ACC112 (cell line): Measurements from ENCODE around the gene EMID1.
"Not testable (repeated sequence)": the region's sequence is repeated elsewhere in the genome, so short reads cannot be mapped to it uniquely, and the experiment has no call there.

Source experiments
- H2AFZ ChIP-seq: fragments of 200-600 bp; sonication (generic); one replicate; pipeline ENCODE4 v1.6.0; 2017; ENCODE audit warnings: antibody characterized with exemption, low read length; ENCODE audit not compliant: unreplicated experiment
- H3K27ac ChIP-seq: fragments of 200-600 bp; sonication (generic); 2 replicates; pipeline ENCODE4 v1.5.1; 2014; ENCODE audit warnings: low read depth, mild to moderate bottlenecking, antibody characterized with exemption, low read length, moderate library complexity
- H3K27me3 ChIP-seq: fragments of 200-600 bp; sonication (generic); 2 replicates; pipeline ENCODE4 v1.6.1; 2014; ENCODE audit warnings: mild to moderate bottlenecking, antibody characterized with exemption, low read length, moderate library complexity, mixed read lengths; ENCODE audit not compliant: insufficient read depth
- H3K36me3 ChIP-seq: fragments of 200-600 bp; sonication (generic); 2 replicates; pipeline ENCODE4 v1.6.1; 2016; ENCODE audit warnings: mild to moderate bottlenecking, antibody characterized with exemption, low read length, moderate library complexity, mixed read lengths; ENCODE audit not compliant: insufficient read depth
- H3K4me1 ChIP-seq: fragments of 200-600 bp; sonication (generic); one replicate; pipeline ENCODE4 v1.6.1; 2016; ENCODE audit warnings: low read length, mixed read lengths; ENCODE audit not compliant: insufficient read depth, unreplicated experiment, control insufficient read depth
- H3K4me3 ChIP-seq: fragments of 200-600 bp; sonication (generic); 2 replicates; pipeline ENCODE4 v1.5.1; 2014; ENCODE audit warnings: mild to moderate bottlenecking, low read depth, low read length
- H3K79me2 ChIP-seq: fragments of 200-600 bp; sonication (generic); one replicate; pipeline ENCODE4 v1.6.0; 2016; ENCODE audit warnings: low read length; ENCODE audit not compliant: control insufficient read depth, unreplicated experiment, insufficient read depth

The EMID1 gene

DNA sequence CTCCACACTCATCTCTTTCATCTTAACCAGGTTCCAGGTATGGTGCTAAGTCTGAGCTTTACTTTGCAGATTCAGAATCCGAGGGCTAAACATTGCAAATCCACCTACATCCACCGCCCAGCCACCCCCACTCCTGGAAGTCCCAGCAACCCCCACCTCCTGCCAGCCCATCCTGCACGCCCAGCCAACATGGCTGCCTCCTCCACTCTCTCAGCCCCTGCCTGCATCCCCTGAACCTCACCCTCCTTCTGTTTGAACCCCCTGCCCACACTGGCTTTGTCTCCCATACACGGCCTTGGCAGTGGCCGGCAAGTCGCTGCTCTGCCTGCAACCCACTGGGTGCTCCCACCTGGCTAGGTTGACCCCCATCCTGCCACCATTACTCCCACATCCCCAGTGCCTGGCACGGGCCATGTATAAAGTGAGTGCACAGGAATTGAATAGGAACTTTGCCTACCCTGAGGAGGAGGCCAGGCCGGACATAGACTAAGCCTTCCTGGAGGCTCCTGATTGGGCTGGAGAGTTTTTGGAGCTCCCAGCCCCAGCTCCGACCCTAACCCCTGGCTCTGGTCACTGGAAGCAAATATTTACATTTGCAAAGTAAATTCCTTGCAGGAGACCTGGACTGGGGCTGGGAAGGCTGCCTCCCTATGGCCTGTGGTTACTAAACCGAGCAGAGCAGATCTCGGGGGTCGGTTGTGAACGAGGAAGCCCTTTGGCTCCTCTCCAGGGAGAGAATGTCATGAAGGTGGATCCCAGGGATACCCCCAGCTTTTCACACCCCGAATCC, 14.4 kb downstream of the EMID1 start:
- Histone ChIP-seq H3K27ac (no peak overlapping the region), H2AFZ (no peak overlapping the region), H3K4me3 (no peak overlapping the region), H3K27me3 (no peaks in the 10 kb centered on the region), H3K79me2 (no peaks in the 10 kb centered on the region), H3K36me3 (no peaks in the 10 kb centered on the region), H3K4me1 (no peaks in the 10 kb centered on the region)

DNA sequence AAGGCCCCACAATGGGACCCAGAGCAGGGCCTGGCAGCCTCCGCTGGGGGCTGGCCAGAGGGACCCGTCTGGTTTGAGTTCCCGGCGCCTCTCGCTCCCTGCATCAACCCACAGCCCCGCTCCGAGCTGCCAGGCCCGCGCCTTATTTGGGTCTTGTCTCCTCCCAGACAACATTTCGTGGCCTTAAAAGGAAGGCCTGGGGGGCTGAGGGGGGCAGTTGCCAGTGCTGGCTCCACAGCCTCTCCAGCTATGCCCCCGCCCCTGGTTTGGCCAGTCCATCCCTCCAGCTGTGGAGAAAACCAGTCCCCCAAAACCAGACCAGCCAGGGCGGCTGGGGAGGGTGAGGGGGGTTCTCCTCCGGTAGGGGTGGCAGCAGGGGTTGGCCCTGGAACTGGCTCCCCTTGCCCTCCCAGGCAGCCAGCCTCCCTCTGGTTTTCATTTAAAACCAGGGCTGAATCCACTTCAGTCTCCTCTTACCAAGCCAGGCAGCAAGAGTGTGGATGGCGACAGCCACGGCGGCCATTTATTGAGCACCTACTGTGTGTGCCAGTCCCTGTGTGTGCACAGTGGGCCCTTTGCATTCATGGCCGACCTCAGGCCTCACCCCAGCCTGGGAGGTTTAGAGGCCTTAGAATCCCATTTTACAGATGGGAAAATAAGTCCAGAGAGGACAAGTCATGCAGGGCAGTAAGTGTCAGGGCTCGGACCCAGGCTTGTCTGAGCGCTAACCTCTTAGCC, 18.6 kb downstream of the EMID1 start:
- H3K27me3 ChIP-seq = no peaks in the 10 kb centered on the region
- no peaks in the 10 kb centered on the region for H3K79me2 ChIP-seq
- no peak overlapping the region for H3K4me3 ChIP-seq
- H3K27ac ChIP-seq = no peak overlapping the region
- H3K4me1 ChIP-seq = peaks cover 6% of the 10 kb centered on the region
- no peak overlapping the region for H2AFZ ChIP-seq
- no peaks in the 10 kb centered on the region for H3K36me3 ChIP-seq

DNA sequence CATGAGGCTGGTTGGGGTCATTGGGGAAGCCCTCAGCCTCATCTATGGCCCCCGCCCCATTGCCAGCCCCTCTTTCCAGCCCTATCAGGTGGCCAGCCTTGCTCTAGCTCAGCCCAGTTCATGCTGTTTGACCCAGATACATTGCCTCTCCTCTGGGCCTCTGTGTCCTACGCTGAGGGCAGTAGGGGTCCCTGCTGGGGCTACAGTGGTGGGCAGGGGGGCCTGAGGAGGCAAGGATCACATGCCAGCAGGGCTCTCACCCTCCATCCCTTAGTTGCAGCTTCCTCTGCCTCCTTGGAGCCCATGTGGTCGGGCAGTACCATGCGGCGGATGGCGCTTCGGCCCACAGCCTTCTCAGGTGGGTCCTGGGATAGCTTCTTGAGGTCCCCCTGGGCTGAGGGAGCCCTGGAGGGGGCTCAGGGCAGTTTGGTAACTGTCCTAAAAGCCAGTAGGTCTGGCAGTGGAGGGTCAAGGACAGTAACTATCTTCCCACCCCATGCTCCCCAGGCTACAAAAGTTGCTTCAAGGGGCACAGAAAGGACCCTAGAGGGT, 19.2 kb downstream of the EMID1 start:
- H2AFZ ChIP-seq = no peak overlapping the region
- peaks cover 6% of the 10 kb centered on the region for H3K4me1 ChIP-seq
- H3K4me3 ChIP-seq = no peak overlapping the region
- H3K27me3 ChIP-seq = no peaks in the 10 kb centered on the region
- H3K27ac ChIP-seq = no peak overlapping the region
- H3K79me2 ChIP-seq = no peaks in the 10 kb centered on the region
- no peaks in the 10 kb centered on the region for H3K36me3 ChIP-seq

DNA sequence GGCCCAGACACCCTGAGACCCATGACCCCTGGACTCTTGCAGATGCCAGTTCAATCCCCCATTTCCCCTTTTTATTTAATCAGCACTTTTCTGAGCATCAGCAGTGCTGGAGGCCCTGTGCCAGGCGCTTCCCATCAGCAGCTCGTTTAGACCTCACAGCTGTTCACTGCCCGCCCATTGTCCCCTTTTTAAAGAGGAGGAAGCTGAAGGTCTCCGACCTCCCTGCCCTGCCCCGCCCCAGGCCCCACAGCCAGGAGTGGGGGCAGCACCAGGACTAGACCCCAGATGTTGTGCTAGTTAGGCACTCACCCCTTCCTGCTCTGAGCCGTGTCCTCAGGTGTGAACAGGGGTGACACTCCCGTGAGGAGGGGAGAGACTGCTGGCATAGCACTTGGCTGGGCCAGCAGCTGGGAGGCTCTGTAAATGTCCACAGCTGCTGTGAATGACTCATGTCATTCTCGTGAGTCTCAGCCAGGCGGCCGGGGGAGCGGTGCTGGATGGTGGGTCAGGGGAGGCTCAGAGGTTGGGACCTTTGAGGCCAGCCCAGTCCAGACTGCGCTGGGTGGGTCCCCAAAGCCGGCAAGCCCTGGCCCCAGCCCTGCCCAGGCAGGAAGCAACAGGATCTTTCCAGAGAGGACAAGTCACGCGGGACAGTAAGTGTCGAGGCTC, 19.9 kb downstream of the EMID1 start:
- Histone ChIP-seq H3K4me3 (no peak overlapping the region), H3K27me3 (no peaks in the 10 kb centered on the region), H3K36me3 (no peaks in the 10 kb centered on the region), H3K4me1 (peaks cover 6% of the 10 kb centered on the region), H3K79me2 (no peaks in the 10 kb centered on the region), H2AFZ (no peak overlapping the region), H3K27ac (no peak overlapping the region)

DNA sequence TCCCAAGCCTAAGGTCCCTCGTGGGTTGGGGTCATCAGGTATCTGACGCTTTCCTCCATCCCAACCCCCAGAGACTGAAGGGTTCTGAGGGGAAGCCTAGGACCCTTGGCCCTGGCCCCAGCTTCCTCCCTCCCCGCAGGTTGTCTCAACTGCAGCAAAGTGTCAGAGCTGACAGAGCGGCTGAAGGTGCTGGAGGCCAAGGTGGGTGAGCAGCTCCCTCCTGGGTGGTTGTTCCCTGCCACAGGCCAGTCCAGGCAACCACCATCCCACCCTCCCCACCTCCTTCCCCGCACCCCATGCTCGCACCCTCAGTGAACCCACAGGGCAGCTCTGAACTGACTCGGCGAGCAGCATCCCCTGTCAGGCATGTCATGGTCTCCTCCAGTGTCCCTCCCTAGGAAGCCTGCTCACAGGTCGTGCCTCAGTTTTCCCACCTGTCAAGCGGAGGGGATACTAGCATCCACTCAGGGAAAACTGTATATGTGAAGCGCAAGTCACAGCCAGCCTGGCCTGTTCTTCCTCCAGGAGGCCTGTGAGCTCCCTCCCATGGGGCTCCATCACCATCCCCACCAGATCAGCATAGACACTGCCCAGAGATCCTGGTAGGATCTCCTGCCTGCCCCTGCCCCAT, 20.8 kb downstream of the EMID1 start:
- Histone ChIP-seq H3K4me3 (no peak overlapping the region), H3K36me3 (no peaks in the 10 kb centered on the region), H2AFZ (no peak overlapping the region), H3K27me3 (no peaks in the 10 kb centered on the region), H3K4me1 (peaks cover 6% of the 10 kb centered on the region), H3K27ac (no peak overlapping the region), H3K79me2 (no peaks in the 10 kb centered on the region)

DNA sequence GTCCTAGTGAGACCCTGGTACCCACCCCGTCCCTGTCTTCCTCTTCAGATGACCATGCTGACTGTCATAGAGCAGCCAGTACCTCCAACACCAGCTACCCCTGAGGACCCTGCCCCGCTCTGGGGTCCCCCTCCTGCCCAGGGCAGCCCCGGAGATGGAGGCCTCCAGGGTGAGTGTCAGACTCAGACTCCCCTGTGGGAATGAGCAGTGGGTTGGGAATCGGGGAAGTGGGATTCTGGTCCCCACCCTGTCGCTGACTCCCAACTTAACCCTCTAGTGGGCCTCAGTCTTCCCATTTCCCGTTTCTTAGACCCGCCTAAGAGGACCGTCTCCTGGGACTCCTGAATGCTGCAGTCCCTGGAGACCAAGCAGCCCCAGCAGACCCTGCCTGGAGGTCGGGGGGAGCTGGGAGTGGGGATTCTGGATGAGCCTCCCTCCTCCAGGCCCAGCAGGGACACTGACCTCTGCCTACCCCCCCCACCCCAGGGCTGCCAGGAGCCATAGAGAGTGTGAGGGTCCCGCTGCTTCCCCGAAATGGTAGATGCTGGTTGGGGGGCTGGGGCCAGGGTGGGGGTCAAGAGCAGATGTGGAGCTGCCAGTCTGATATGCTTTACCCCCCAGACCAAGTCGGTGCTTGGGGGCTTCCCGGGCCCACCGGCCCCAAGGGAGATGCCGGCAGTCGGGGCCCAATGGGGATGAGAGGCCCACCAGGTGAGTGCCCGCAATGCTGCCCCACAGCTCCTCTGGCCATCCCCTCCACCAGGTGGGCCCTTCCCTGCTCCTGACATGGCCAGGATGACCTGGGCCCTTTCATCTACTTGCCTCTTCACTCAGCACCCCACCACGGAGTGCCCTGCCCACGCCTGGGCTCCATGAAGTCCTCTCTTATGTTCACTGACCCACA, 25.5 kb downstream of the EMID1 start:
- H3K4me1 ChIP-seq = no peaks in the 10 kb centered on the region
- H3K79me2 ChIP-seq = no peaks in the 10 kb centered on the region
- H3K27ac ChIP-seq = no peak overlapping the region
- H3K36me3 ChIP-seq = no peaks in the 10 kb centered on the region
- H3K27me3 ChIP-seq = no peaks in the 10 kb centered on the region
- H3K4me3 ChIP-seq = no peak overlapping the region
- no peak overlapping the region for H2AFZ ChIP-seq

DNA sequence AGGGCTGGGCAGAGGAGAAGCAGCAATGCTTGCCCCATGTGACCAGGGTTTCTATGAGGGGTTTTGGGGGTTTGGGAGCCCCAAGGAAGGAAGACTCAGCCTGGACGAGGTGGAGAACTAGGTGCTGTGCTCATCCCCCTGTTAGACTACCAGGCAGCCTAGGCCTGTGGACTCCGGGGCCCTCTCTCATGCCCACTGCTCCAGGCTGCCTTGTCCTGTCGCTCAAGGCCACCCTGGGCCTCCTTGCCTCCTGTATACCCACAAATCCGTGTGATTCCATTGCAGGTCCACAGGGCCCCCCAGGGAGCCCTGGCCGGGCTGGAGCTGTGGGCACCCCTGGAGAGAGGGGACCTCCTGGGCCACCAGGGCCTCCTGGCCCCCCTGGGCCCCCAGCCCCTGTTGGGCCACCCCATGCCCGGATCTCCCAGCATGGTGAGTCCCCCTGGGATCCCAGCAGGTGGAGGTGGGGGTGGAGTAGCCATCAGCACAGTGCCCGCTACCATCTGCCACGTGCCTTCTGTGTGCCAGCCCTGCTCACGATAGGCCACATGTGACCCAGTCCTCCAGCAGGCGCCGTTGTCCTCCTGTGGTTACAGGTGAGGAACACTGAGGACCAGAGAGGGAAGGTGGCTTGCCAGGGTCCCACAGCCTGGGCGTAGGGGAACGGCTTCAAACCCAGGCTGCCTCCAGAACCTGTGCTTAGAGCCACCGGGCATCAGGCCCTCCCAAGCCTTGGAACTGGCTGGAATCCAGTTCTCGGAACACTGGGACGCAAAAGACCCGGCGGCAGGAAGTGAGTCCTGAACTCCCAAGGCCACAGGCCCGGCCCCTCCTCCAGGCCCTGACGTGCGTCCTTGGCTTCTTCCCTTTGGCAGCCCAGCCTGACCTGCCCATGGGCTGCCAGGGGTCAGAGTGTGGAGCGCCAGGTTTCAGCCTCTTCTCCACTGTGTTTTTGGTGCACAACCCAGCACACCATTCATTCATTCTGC, 26.6 kb downstream of the EMID1 start:
- Histone ChIP-seq H3K4me3 (no peak overlapping the region), H3K27ac (no peak overlapping the region), H3K4me1 (no peaks in the 10 kb centered on the region), H3K79me2 (no peaks in the 10 kb centered on the region), H3K36me3 (no peaks in the 10 kb centered on the region), H2AFZ (no peak overlapping the region), H3K27me3 (no peaks in the 10 kb centered on the region)

DNA sequence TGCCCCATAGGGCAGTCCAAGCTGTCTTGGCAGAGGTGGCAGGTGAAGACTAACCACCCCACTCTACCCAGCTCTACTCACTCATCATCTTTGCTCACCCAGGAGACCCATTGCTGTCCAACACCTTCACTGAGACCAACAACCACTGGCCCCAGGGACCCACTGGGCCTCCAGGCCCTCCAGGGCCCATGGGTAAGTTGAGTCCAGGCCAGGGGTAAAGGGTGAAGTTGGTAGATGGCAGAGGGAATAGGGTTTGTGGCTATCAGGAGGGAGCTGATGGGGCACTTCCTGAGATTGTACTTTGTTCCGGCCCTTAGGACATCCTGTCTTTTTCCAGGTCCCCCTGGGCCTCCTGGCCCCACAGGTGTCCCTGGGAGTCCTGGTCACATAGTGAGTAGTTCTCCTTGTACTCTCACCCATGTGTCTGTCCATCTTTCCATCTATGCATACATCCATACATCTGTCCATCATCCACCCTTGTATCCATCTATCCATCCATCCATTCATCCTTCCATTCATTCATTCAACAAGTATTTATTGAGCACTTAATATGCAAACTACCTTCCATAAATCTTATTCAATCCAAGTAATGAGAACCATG, 27.7 kb downstream of the EMID1 start:
- Histone ChIP-seq H3K27me3 (no peaks in the 10 kb centered on the region), H3K4me3 (no peak overlapping the region), H3K4me1 (no peaks in the 10 kb centered on the region), H2AFZ (no peak overlapping the region), H3K36me3 (no peaks in the 10 kb centered on the region), H3K27ac (no peak overlapping the region), H3K79me2 (no peaks in the 10 kb centered on the region)

DNA sequence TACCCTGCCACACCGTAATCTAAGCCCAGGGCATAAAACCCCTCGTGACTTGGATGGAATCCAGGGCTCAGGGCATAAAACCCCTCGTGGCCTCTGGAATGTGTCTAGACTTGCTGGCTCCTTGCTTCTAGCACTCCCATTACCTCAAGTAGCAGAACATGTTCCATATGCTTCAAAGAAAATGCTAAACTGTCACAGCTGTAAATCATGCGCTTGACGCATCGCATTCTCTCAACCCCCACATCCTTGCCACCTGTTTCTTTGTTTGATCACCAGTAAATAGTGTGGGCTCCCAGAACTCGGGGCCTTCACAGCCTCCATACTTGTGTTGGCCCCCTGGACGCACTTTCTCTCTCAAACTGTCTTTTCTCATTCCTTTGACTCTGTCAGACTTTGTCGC, 34.8 kb downstream of the EMID1 start:
- H3K27ac ChIP-seq, H3K4me1 ChIP-seq, H3K79me2 ChIP-seq: not testable (repeated sequence)

More for the DNA sequence above, 34.8 kb downstream of the EMID1 start:
- H3K4me3 ChIP-seq, H2AFZ ChIP-seq, H3K36me3 ChIP-seq, H3K27me3 ChIP-seq: not testable (repeated sequence)
